Kidney epithelial cell (primary cell): Measurements from ENCODE around the gene RPL28. TPM values are rescaled to one million over a fixed set of nuclear protein-coding genes. Genes with fewer than 3 reads are reported as not detected.
A peak's percentile ranks its signal among the peaks of the same experiment; 100 is the strongest.

Experiments
- DNase-seq: peaks from one replicate; pipeline ENCODE4 v3.0.0-alpha.2; 2010; ENCODE audit warnings: low read depth
- H3K27me3 ChIP-seq: 2 replicates; pipeline ENCODE4 v1.6.0; 2011; ENCODE audit warnings: low read length; ENCODE audit not compliant: control insufficient read depth, insufficient read depth
- H3K36me3 ChIP-seq: 2 replicates; pipeline ENCODE4 v1.5.1; 2011; ENCODE audit warnings: low read length; ENCODE audit not compliant: control insufficient read depth, insufficient read depth
- H3K4me3 ChIP-seq: 2 replicates; pipeline ENCODE4 v1.5.1; 2011; ENCODE audit warnings: low read depth, mild to moderate bottlenecking, control low read depth, low read length
- total RNA-seq: library from RNA; depleted of rRNA; stranded (reverse); fragments of >200 nt; gene quantifications from 2 replicates; pipeline ENCODE4 v1.2.3, GENCODE V29; 2015
- TF ChIP-seq, protein P1 (sequence below): IDR thresholded peaks from 2 replicates; pipeline ENCODE4 v1.5.1; 2011; ENCODE audit warnings: mild to moderate bottlenecking, moderate library complexity, low read length, control low read depth, inconsistent platforms; ENCODE audit not compliant: insufficient read depth, poor library complexity, severe bottlenecking

The RPL28 gene
- total RNA-seq, 1 donor from 2014 or later, result 630 TPM

DNA sequence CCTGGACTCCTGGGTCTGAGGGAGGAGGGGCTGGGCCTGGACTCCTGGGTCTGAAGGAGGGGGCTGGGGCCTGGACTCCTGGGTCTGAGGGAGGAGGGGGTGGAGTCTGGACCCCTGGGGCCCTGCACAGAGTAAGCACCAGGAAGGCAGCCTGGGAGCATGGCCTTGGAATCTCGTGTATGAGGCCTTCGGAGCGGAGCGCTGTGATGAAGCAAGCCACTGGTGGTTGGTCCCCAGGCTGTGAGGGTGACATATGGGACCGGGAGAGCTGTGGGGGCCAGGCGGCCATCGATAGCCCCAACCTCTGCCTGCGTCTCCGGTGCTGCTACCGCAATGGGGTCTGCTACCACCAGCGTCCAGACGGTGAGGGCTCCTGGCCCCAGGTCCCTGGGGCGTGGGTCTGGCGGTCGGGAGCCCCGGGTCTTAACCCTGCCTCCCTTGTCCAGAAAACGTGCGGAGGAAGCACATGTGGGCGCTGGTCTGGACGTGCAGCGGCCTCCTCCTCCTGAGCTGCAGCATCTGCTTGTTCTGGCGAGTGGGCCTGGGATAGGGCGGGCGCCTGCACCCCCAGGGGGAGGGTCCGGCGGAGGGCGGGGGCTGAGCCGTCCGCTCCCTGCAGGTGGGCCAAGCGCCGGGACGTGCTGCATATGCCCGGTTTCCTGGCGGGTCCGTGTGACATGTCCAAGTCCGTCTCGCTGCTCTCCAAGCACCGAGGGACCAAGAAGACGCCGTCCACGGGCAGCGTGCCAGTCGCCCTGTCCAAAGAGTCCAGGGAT lies 8.2 kb upstream of the RPL28 start:
- DNase-seq, result no peak
- TF ChIP-seq, protein P1, sequence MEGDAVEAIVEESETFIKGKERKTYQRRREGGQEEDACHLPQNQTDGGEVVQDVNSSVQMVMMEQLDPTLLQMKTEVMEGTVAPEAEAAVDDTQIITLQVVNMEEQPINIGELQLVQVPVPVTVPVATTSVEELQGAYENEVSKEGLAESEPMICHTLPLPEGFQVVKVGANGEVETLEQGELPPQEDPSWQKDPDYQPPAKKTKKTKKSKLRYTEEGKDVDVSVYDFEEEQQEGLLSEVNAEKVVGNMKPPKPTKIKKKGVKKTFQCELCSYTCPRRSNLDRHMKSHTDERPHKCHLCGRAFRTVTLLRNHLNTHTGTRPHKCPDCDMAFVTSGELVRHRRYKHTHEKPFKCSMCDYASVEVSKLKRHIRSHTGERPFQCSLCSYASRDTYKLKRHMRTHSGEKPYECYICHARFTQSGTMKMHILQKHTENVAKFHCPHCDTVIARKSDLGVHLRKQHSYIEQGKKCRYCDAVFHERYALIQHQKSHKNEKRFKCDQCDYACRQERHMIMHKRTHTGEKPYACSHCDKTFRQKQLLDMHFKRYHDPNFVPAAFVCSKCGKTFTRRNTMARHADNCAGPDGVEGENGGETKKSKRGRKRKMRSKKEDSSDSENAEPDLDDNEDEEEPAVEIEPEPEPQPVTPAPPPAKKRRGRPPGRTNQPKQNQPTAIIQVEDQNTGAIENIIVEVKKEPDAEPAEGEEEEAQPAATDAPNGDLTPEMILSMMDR, result no peak
- Histone ChIP-seq H3K27me3 (peaks cover 7% of the 10 kb centered on the region), H3K36me3 (no peaks in the 10 kb centered on the region), H3K4me3 (no peak overlapping the region)

DNA sequence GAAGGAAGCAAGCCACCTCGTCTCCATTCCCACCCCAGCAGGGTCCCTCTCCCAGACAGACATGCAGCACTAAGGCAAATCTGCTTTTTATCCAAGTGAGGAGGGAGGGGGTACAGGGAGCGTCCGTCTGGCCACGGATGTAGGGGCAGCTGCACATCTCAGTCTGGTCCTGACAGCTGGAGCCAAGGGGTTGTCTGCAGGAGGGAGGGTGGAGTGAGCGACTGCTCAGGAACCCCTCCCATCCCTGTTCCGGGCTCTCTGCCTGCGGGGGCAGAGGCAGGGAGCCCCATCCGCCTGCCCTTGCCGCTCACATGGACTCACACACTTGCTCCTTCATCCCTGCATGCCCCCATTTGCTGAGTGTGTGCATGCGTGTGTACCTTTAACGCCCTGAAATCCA lies 6.6 kb upstream of the RPL28 start:
- no peak for DNase-seq
- Histone ChIP-seq H3K36me3 (no peaks in the 10 kb centered on the region), H3K27me3 (peaks cover 7% of the 10 kb centered on the region), H3K4me3 (no peak overlapping the region)
- TF ChIP-seq, protein P1, result no peak

DNA sequence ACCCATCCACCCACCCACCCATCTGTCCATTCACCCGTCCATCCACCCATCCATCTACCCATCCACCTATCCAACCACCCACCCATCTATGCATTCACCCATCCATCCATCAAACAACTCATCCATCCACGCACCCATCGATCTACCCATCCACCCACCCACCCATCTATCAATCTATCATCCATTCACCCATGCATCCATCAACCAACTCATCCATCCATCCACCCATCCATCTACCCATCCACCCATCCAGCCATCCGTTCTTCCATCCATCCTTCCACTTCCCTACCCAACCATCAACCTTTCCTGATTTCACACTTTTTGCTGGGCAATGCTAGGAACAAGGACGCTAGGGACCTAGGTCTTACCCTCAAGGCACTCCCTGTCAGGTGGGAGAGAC lies 3.7 kb upstream of the RPL28 start:
- DNase-seq, result no peak
- no peak overlapping the region for H3K4me3 ChIP-seq
- TF ChIP-seq, protein P1, result no peak

DNA sequence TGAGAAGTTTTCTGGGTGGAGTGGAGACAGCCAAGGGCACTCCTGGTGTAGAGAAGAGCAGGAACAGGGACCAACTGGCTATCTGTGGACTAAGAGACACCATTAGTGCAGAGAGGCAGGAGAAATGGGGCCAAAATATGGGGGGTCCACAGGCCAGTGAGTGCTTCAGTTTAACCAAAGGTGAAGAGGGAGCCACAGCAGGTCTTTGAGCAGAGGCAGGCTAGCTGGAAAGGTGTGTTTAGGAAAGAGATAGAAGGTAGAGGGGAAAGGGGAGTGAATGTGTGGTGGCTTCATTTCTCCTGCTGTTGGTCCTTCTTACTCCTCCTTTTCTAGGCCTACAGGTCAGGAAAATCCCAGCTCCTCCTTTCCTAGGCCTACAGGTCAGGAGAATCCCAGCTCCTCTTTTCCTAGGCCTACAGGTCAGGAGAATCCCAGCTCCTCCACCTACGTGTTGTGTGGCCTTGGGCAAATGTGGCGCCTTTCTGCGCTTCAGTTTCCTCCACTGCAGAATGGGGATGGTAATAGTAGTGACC lies 3.1 kb upstream of the RPL28 start:
- Histone ChIP-seq H3K36me3 (no peaks in the 10 kb centered on the region), H3K4me3 (no peak overlapping the region), H3K27me3 (peaks cover 5% of the 10 kb centered on the region)
- DNase-seq, result no peak
- TF ChIP-seq, protein P1, result no peak

More for the DNA sequence above, 3.7 kb upstream of the RPL28 start:
- no peaks in the 10 kb centered on the region for H3K36me3 ChIP-seq
- peaks cover 7% of the 10 kb centered on the region for H3K27me3 ChIP-seq

- TF ChIP-seq, protein P1, result no peak
- Histone ChIP-seq H3K4me3 (peak overlapping the region; percentile 40), H3K36me3 (no peaks in the 10 kb centered on the region), H3K27me3 (no peaks in the 10 kb centered on the region)
- DNase-seq, result no peak
These were observed 2.2 kb upstream of the RPL28 start for GRCh38 chr19:55383279-55384130.
